IMR-90 (cell line): ENCODE measurements around the gene GAS6. TPM values are rescaled to one million over a fixed set of nuclear protein-coding genes. Genes with fewer than 3 reads are reported as not detected.

ENCODE experiments used
- ATAC-seq: fragments of 200-7000 bp; cut with Tn5 transposase; 2 replicates; pipeline ENCODE4 v1.9.1; 2020; ENCODE audit warnings: low read depth, mild to moderate bottlenecking, moderate library complexity
- BruUV-seq: library from RNA; stranded (reverse); fragments of 400-500 nt; replicated peaks from 2 replicates; lab custom pipeline; 2021; lab: Mats Ljungman, UMichigan
- CTCF ChIA-PET: fragments of 300-600 bp; formaldehyde crosslinking; extraction: SDS; loops from one replicate; lab custom pipeline; 2021; ENCODE audit warnings: antibody characterized with exemption; lab: Yijun Ruan, JAX
- POLR2A ChIA-PET: fragments of 300-600 bp; sonication (Branson Sonifier 250); formaldehyde crosslinking; loops from one replicate; lab custom pipeline; 2022; ENCODE audit warnings: antibody characterized with exemption; ENCODE audit not compliant: unreplicated experiment; lab: Charles Lee
- DNase-seq: peaks from one replicate; pipeline ENCODE4 v3.0.0; 2013
- H2AFZ ChIP-seq: replicated peaks from 2 replicates; pipeline ENCODE3; 2013; ENCODE audit warnings: low read length, mild to moderate bottlenecking; ENCODE audit not compliant: poor library complexity
- H2AK5ac ChIP-seq: 2 replicates; pipeline ENCODE4 v1.6.1; 2013; ENCODE audit warnings: low read depth, low read length, inconsistent platforms
- H2AK9ac ChIP-seq: replicated peaks from 2 replicates; pipeline ENCODE3; 2013; ENCODE audit warnings: mild to moderate bottlenecking, low read depth, low read length, moderate library complexity; ENCODE audit not compliant: poor library complexity
- H2BK120ac ChIP-seq: 2 replicates; pipeline ENCODE4 v1.6.1; 2013; ENCODE audit warnings: low read depth, low read length, inconsistent platforms
- H2BK15ac ChIP-seq: 3 replicates; pipeline ENCODE4 v1.6.1; 2013; ENCODE audit warnings: low read depth, low read length, inconsistent platforms
- H2BK20ac ChIP-seq: 2 replicates; pipeline ENCODE4 v1.6.1; 2013; ENCODE audit warnings: low read depth, mild to moderate bottlenecking, inconsistent platforms, low read length, moderate library complexity
- H2BK5ac ChIP-seq: 2 replicates; pipeline ENCODE4 v1.6.1; 2013; ENCODE audit warnings: mild to moderate bottlenecking, low read depth, low read length, inconsistent platforms; ENCODE audit not compliant: poor library complexity, severe bottlenecking
- H3K14ac ChIP-seq: replicated peaks from 2 replicates; pipeline ENCODE4 v1.6.1; 2013; ENCODE audit warnings: low read depth, low read length, inconsistent platforms
- H3K18ac ChIP-seq: 2 replicates; pipeline ENCODE4 v1.6.1; 2013; ENCODE audit warnings: low read depth, low read length, control low read depth
- H3K23ac ChIP-seq: 2 replicates; pipeline ENCODE4 v1.6.1; 2013; ENCODE audit warnings: low read depth, low read length, inconsistent platforms
- H3K27ac ChIP-seq: 2 replicates; pipeline ENCODE4 v1.5.1; 2013; ENCODE audit warnings: mild to moderate bottlenecking, control low read depth, low read length; ENCODE audit not compliant: insufficient read depth
- H3K27me3 ChIP-seq: 2 replicates; pipeline ENCODE4 v1.6.1; 2013; ENCODE audit warnings: low read length; ENCODE audit not compliant: control insufficient read depth, insufficient read depth
- H3K36me3 ChIP-seq: 2 replicates; pipeline ENCODE4 v1.6.1; 2013; ENCODE audit warnings: low read length, mixed read lengths; ENCODE audit not compliant: control insufficient read depth, insufficient read depth
- H3K4ac ChIP-seq: 2 replicates; pipeline ENCODE4 v1.6.1; 2013; ENCODE audit warnings: low read depth, low read length, inconsistent platforms
- H3K4me1 ChIP-seq: 2 replicates; pipeline ENCODE4 v1.6.1; 2013; ENCODE audit warnings: low read length, mixed read lengths; ENCODE audit not compliant: control insufficient read depth, insufficient read depth
- H3K4me2 ChIP-seq: 2 replicates; pipeline ENCODE4 v1.6.1; 2013; ENCODE audit warnings: low read depth, mild to moderate bottlenecking, control low read depth, low read length, moderate library complexity
- H3K4me3 ChIP-seq: 2 replicates; pipeline ENCODE4 v1.5.1; 2013; ENCODE audit warnings: low read depth, mild to moderate bottlenecking, control low read depth, low read length, moderate library complexity; ENCODE audit not compliant: insufficient read depth
- H3K56ac ChIP-seq: 2 replicates; pipeline ENCODE4 v1.6.1; 2013; ENCODE audit warnings: low read length, inconsistent platforms; ENCODE audit not compliant: insufficient read depth; ENCODE audit errors: extremely low read depth
- H3K79me1 ChIP-seq, 2 experiments: 2 replicates each; pipeline ENCODE4 v1.6.1; 2013; ENCODE audit warnings: low read length in 2 of 2, inconsistent platforms in 1 of 2, low read depth in 1 of 2
- H3K9ac ChIP-seq: 2 replicates; pipeline ENCODE4 v1.6.1; 2013; ENCODE audit warnings: low read depth, low read length, control low read depth
- H3K9me1 ChIP-seq: 2 replicates; pipeline ENCODE4 v1.6.1; 2013; ENCODE audit warnings: low read length, inconsistent platforms; ENCODE audit not compliant: insufficient read depth
- H3K9me3 ChIP-seq: 2 replicates; pipeline ENCODE4 v1.6.1; 2013; ENCODE audit warnings: low read length; ENCODE audit not compliant: control insufficient read depth, insufficient read depth
- H4K20me1 ChIP-seq: 2 replicates; pipeline ENCODE4 v1.6.1; 2013; ENCODE audit warnings: low read length, inconsistent platforms; ENCODE audit not compliant: insufficient read depth
- H4K5ac ChIP-seq: 2 replicates; pipeline ENCODE4 v1.6.1; 2013; ENCODE audit warnings: mild to moderate bottlenecking, low read depth, low read length, control low read depth
- H4K8ac ChIP-seq, 2 experiments: 2 replicates each; pipeline ENCODE4 v1.6.1; 2013; ENCODE audit warnings: low read depth in 2 of 2, low read length in 2 of 2, control low read depth in 1 of 2, inconsistent platforms in 1 of 2
- H4K91ac ChIP-seq: 2 replicates; pipeline ENCODE4 v1.6.1; 2013; ENCODE audit warnings: low read depth, low read length, inconsistent platforms; ENCODE audit not compliant: insufficient read depth
- CHD1 ChIP-seq: IDR thresholded peaks from 2 replicates; pipeline ENCODE4 v1.6.1; 2012; ENCODE audit warnings: low read depth, low read length, improper control_type of control experiment
- RCOR1 ChIP-seq: IDR thresholded peaks from 2 replicates; pipeline ENCODE4 v1.6.1; 2012; ENCODE audit warnings: mild to moderate bottlenecking, low read length, improper control_type of control experiment; ENCODE audit not compliant: insufficient replicate concordance
- USF2 ChIP-seq: fragments of 150-350 bp; IDR thresholded peaks from 2 replicates; pipeline ENCODE4 v1.6.1; 2017; ENCODE audit warnings: mild to moderate bottlenecking, antibody characterized with exemption, low read length, low read depth
- WGBS, 2 experiments: methylation state at CpG; one replicate each; pipeline versions ENCODE4 v1.1.5 to v1.1.7; 2013; ENCODE audit warnings: missing lambda C conversion rate in 2 of 2; ENCODE audit not compliant: insufficient read length in 1 of 2; ENCODE audit errors: extremely low coverage in 2 of 2; 5-methylcytosine and 5-hydroxymethylcytosine counted together
- dilution Hi-C: fragments of 300-500 bp; cut with HindIII; formaldehyde crosslinking; loops from one replicate; pipeline ENCODE4 v1.14.3; 2018; ENCODE audit warnings: low sequenced_read_pairs; ENCODE audit not compliant: unreplicated experiment
- in situ Hi-C: fragments of 300-500 bp; cut with MboI; formaldehyde crosslinking; loops from 3 replicates; pipeline ENCODE4 v1.14.3; 2019; ENCODE audit warnings: low sequenced_read_pairs, inconsistent platforms, mixed read lengths
- intact Hi-C: fragments of 100-400 bp; cut with micrococcal nuclease; formaldehyde crosslinking; loops from 2 replicates; pipeline ENCODE4 v1.10.0; 2022
- polyA plus RNA-seq, 3 experiments: library from polyadenylated mRNA; depleted of rRNA; stranded (reverse); fragments of >200 nt; gene quantifications; 2 replicates each; pipeline ENCODE4 v1.2.3, GENCODE V29; 2012; ENCODE audit warnings: low replicate concordance in 1 of 3
- total RNA-seq: library from RNA; depleted of rRNA; stranded (reverse); fragments of >200 nt; gene quantifications from 2 replicates; pipeline ENCODE4 v1.2.3, GENCODE V29; 2012

GAS6 gene
- total and polyA plus RNA-seq, 2 of the 4 experiments (the other 2 are of a cell fraction) = 220 to 823 TPM

DNA sequence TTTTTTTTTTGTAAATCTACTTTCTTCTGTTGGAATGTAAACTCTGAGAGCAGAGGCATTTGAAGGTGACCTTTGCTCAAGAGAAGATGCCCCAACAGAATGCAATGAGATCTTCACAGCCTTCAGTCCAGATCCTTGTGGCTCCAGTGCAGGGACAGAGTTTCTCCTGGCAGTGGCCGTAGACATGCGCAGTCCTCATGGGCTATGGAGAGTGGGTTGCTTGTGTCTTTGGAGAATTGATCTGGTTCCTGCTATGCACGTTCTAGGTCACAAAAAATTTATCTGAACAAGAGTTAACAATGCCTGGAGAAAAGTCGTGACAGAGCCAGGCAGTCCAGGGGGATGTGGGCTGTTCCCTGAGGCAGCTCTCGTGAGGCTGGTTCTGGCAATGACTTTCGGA lies 74.7 kb downstream of the GAS6 start:
- Histone ChIP-seq H3K4me3 (no peak overlapping the region), H4K91ac (no peak overlapping the region), H3K4ac (no peak overlapping the region), H3K27me3 (peaks cover 21% of the 10 kb centered on the region), H3K9ac (no peak overlapping the region), H3K56ac (no peak overlapping the region; the same call in 1 of the 2 replicates), H3K4me1 (peaks cover 6% of the 10 kb centered on the region; the same call in 1 of the 2 replicates), H3K9me1 (peaks cover 10% of the 10 kb centered on the region), H2AK5ac (no peak overlapping the region), H3K36me3 (no peaks in the 10 kb centered on the region), H3K4me2 (no peak overlapping the region), H3K9me3 (peaks cover 4% of the 10 kb centered on the region), H3K23ac (no peak overlapping the region), H2BK5ac (no peak overlapping the region), H2BK20ac (no peak overlapping the region), H2AFZ (no peak overlapping the region), H2BK15ac (no peak overlapping the region), H3K14ac (no peak overlapping the region), H3K27ac (no peak overlapping the region), H4K5ac (no peak overlapping the region), H4K8ac (no peak overlapping the region), H3K18ac (no peak overlapping the region), H2BK120ac (no peak overlapping the region), H2AK9ac (no peak overlapping the region), H3K79me1 (peaks cover 0 to 5% of the 10 kb centered on the region in 2 experiments; a peak in 1 of 4 replicates), H4K20me1 (peaks cover 7% of the 10 kb centered on the region)
- intact Hi-C loops = no loop called here
- WGBS, 2 experiments = no CpG with 5 or more reads among the region's 6 CpGs
- BruUV-seq = no TSS peak
- TF ChIP-seq RCOR1 (no peak), USF2 (no peak), CHD1 (no peak)
- in situ Hi-C loops = no loop called here
- POLR2A ChIA-PET = no interaction called here
- ATAC-seq = peak; percentile 30
- DNase-seq = no peak
- CTCF ChIA-PET = no interaction called here
- dilution Hi-C loops = no loop called here
